Smooth muscle cell (in vitro differentiated cells): ENCODE measurements around the gene SLX9. TPM values are rescaled to one million over a fixed set of nuclear protein-coding genes. Genes with fewer than 3 reads are reported as not detected.

Experiments used
- DNase-seq: peaks from one replicate; lab custom pipeline; 2025; ENCODE audit not compliant: unreplicated experiment; lab: John Stamatoyannopoulos, UW
- H2AFZ ChIP-seq: fragments of 200-600 bp; sonication (generic); 2 replicates; pipeline ENCODE4 v1.6.0; 2016; ENCODE audit warnings: antibody characterized with exemption, low read depth, mild to moderate bottlenecking
- H3F3A ChIP-seq: fragments of 200-600 bp; sonication (generic); 2 replicates; pipeline ENCODE4 v1.6.0; 2017; ENCODE audit warnings: antibody characterized with exemption, low read depth
- H3K27ac ChIP-seq: fragments of 200-600 bp; sonication (generic); 2 replicates; pipeline ENCODE4 v1.5.1; 2016; ENCODE audit warnings: low read depth, mild to moderate bottlenecking
- H3K27me3 ChIP-seq: fragments of 200-600 bp; sonication (generic); 2 replicates; pipeline ENCODE4 v1.6.1; 2016; ENCODE audit warnings: low read depth, mild to moderate bottlenecking
- H3K36me3 ChIP-seq: fragments of 200-600 bp; sonication (generic); 2 replicates; pipeline ENCODE4 v1.5.1; 2016; ENCODE audit warnings: low read depth
- H3K4me1 ChIP-seq: fragments of 200-600 bp; sonication (generic); 2 replicates; pipeline ENCODE4 v1.5.1; 2016; ENCODE audit warnings: low read depth
- H3K4me2 ChIP-seq: fragments of 200-600 bp; sonication (generic); 2 replicates; pipeline ENCODE4 v1.6.0; 2016; ENCODE audit warnings: mild to moderate bottlenecking
- H3K4me3 ChIP-seq: fragments of 200-600 bp; sonication (generic); 2 replicates; pipeline ENCODE4 v1.5.1; 2016; ENCODE audit warnings: mild to moderate bottlenecking
- H3K79me2 ChIP-seq: fragments of 200-600 bp; sonication (generic); 2 replicates; pipeline ENCODE4 v1.6.0; 2016; ENCODE audit warnings: low read depth, mild to moderate bottlenecking
- H3K9ac ChIP-seq: fragments of 200-600 bp; sonication (generic); 2 replicates; pipeline ENCODE4 v1.6.0; 2016; ENCODE audit warnings: low read depth
- H3K9me3 ChIP-seq: fragments of 200-600 bp; sonication (generic); replicated peaks from 2 replicates; pipeline ENCODE4 v1.5.1; 2016; ENCODE audit warnings: low read depth
- H4K20me1 ChIP-seq: fragments of 200-600 bp; sonication (generic); 2 replicates; pipeline ENCODE4 v1.6.0; 2016; ENCODE audit warnings: low read depth
- WGBS: methylation state at CpG from one replicate; pipeline ENCODE4 v1.1.7; 2016; ENCODE audit warnings: low lambda C conversion rate; 5-methylcytosine and 5-hydroxymethylcytosine counted together
- polyA plus RNA-seq: library from polyadenylated mRNA; unstranded; fragments of >200 nt; fragmentation: Nextera tagmentation; extraction: Ambion mirVana; gene quantifications from 2 replicates; pipeline ENCODE4 v1.2.1, GENCODE V29; 2016
- total RNA-seq: library from RNA; depleted of rRNA; stranded (reverse); fragments of >200 nt; gene quantifications from 2 replicates; pipeline ENCODE4 v1.2.3, GENCODE V29; 2014
- TF ChIP-seq, protein P1 (sequence below): fragments of 200-600 bp; sonication (generic); IDR thresholded peaks from 2 replicates; pipeline ENCODE4 v1.5.1; 2017; ENCODE audit warnings: borderline replicate concordance, mild to moderate bottlenecking, antibody characterized with exemption; ENCODE audit not compliant: insufficient read depth, poor library complexity, severe bottlenecking

SLX9 gene
- total and polyA plus RNA-seq, 2 experiments from 2014 or later: 13.9 to 26.6 TPM

GRCh38 chr21:44987886-44988606 lies 48.2 kb downstream of the SLX9 start:
- TF ChIP-seq, protein P1, sequence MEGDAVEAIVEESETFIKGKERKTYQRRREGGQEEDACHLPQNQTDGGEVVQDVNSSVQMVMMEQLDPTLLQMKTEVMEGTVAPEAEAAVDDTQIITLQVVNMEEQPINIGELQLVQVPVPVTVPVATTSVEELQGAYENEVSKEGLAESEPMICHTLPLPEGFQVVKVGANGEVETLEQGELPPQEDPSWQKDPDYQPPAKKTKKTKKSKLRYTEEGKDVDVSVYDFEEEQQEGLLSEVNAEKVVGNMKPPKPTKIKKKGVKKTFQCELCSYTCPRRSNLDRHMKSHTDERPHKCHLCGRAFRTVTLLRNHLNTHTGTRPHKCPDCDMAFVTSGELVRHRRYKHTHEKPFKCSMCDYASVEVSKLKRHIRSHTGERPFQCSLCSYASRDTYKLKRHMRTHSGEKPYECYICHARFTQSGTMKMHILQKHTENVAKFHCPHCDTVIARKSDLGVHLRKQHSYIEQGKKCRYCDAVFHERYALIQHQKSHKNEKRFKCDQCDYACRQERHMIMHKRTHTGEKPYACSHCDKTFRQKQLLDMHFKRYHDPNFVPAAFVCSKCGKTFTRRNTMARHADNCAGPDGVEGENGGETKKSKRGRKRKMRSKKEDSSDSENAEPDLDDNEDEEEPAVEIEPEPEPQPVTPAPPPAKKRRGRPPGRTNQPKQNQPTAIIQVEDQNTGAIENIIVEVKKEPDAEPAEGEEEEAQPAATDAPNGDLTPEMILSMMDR: no peak

GRCh38 chr21:44988607-44989536 lies 49.0 kb downstream of the SLX9 start:
- Histone ChIP-seq H3K9me3 (no peaks in the 10 kb centered on the region), H2AFZ (no peak overlapping the region), H3K9ac (no peak overlapping the region), H3K27me3 (no peaks in the 10 kb centered on the region), H3K4me1 (no peaks in the 10 kb centered on the region), H3K79me2 (no peaks in the 10 kb centered on the region), H3K36me3 (no peaks in the 10 kb centered on the region), H3K4me2 (no peak overlapping the region), H3K4me3 (no peak overlapping the region), H3K27ac (no peak overlapping the region), H3F3A (no peaks in the 10 kb centered on the region), H4K20me1 (no peaks in the 10 kb centered on the region)
- TF ChIP-seq, protein P1: no peak
- DNase-seq: no peak
- 91% methylated on average over 20 of the region's 20 CpGs for WGBS

More at GRCh38 chr21:44987886-44988606, 48.2 kb downstream of the SLX9 start:
- 77% methylated on average over 37 of the region's 37 CpGs for WGBS
- Histone ChIP-seq H2AFZ (no peak overlapping the region), H3K36me3 (no peaks in the 10 kb centered on the region), H3K79me2 (no peaks in the 10 kb centered on the region), H3K4me3 (no peak overlapping the region), H3K27me3 (no peaks in the 10 kb centered on the region), H3K27ac (no peak overlapping the region), H3K4me2 (no peak overlapping the region), H4K20me1 (no peaks in the 10 kb centered on the region), H3K4me1 (no peaks in the 10 kb centered on the region), H3F3A (no peaks in the 10 kb centered on the region), H3K9me3 (no peaks in the 10 kb centered on the region), H3K9ac (no peak overlapping the region)
- DNase-seq: no peak

DNA sequence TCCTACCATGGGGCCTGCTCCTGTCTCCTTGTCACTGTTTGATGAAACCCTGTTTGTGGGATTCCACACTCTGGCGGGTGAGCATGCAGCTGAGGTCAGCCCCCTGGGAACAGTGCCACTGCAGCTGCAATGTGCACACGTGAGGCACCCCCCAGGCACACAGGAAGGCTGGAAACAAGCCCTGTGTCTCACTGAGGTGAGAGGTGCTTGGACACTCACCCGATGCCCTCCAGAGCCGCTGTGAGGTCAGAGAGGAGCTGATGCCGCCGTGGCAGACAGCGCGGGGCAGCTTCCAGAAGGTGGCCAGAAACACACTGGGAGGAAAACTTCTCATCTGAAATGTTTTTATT lies 49.7 kb downstream of the SLX9 start:
- Histone ChIP-seq H3F3A (no peaks in the 10 kb centered on the region), H2AFZ (no peak overlapping the region), H3K9ac (no peak overlapping the region), H3K27ac (no peak overlapping the region), H3K4me2 (no peak overlapping the region), H3K27me3 (no peaks in the 10 kb centered on the region), H4K20me1 (no peaks in the 10 kb centered on the region), H3K9me3 (no peaks in the 10 kb centered on the region), H3K4me3 (no peak overlapping the region), H3K4me1 (no peaks in the 10 kb centered on the region), H3K36me3 (no peaks in the 10 kb centered on the region), H3K79me2 (no peaks in the 10 kb centered on the region)
- TF ChIP-seq, protein P1: no peak
- no peak for DNase-seq
- 84% methylated on average over 8 of the region's 8 CpGs for WGBS
